SJSA1 (cell line): Measurements from ENCODE around the gene GPR176. TPM values are rescaled to one million over a fixed set of nuclear protein-coding genes. Genes with fewer than 3 reads are reported as not detected.
A peak's percentile ranks its signal among the peaks of the same experiment; 100 is the strongest.

Experiments
- DNase-seq, 2 experiments: peaks; one replicate each; pipeline ENCODE4 v3.0.0-alpha.2; 2015 to 2020; ENCODE audit warnings: low spot score in 2 of 2, low read depth in 1 of 2
- H3K27ac ChIP-seq: fragments of 250-450 bp; sonication (Bioruptor Pico); 2 replicates; pipeline ENCODE4 v1.5.1; 2020; ENCODE audit warnings: mild to moderate bottlenecking, moderate library complexity
- H3K27me3 ChIP-seq: fragments of 250-450 bp; sonication (Bioruptor Pico); replicated peaks from 2 replicates; pipeline ENCODE4 v1.5.1; 2020; ENCODE audit warnings: mild to moderate bottlenecking, moderate library complexity
- H3K36me3 ChIP-seq: fragments of 250-450 bp; sonication (Bioruptor Pico); 2 replicates; pipeline ENCODE4 v1.5.1; 2020; ENCODE audit warnings: mild to moderate bottlenecking
- H3K4me1 ChIP-seq: fragments of 250-450 bp; sonication (Bioruptor Pico); replicated peaks from 2 replicates; pipeline ENCODE4 v1.6.1; 2021; ENCODE audit warnings: mild to moderate bottlenecking
- H3K4me3 ChIP-seq: fragments of 250-450 bp; sonication (Bioruptor Pico); 2 replicates; pipeline ENCODE4 v1.5.1; 2020; ENCODE audit warnings: mild to moderate bottlenecking
- H3K9me3 ChIP-seq: fragments of 250-450 bp; sonication (Bioruptor Pico); replicated peaks from 2 replicates; pipeline ENCODE4 v1.5.1; 2020; ENCODE audit warnings: mild to moderate bottlenecking
- total RNA-seq: library from RNA; depleted of rRNA; stranded (reverse); fragments of >200 nt; shearing (Covaris generic); gene quantifications from 2 replicates; pipeline ENCODE4 v1.2.3, GENCODE V29; 2014

The GPR176 gene
- total RNA-seq, 1 experiment from 2014 or later: 117 TPM

- Histone ChIP-seq H3K27me3 (no peaks in the 10 kb centered on the region), H3K36me3 (no peaks in the 10 kb centered on the region; the same call in 1 of the 2 replicates), H3K4me1 (peaks cover 50% of the 10 kb centered on the region), H3K4me3 (no peak overlapping the region), H3K9me3 (no peaks in the 10 kb centered on the region), H3K27ac (no peak overlapping the region)
- no peak for DNase-seq
These were observed 65.9 kb downstream of the GPR176 start for GRCh38 chr15:39854161-39854560.

DNA sequence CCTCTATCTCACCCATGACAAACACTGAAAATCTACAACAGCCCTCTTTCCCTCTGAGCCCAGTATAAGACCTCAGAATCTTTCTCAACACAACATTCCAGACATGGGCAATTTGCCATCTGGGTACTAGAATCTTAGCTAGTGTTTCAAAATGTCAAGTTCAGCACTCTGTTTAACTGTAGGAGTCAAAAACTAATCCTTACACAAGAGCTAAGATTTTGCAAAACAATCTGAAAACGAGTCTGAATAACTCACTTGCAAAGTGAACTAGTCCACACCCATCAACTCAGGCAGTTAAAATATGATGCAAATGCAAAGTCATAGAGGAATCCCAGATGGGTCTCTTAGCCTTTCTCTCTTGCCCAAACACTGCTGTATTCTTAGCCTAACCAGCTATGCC lies 67.8 kb downstream of the GPR176 start:
- Histone ChIP-seq H3K4me3 (no peak overlapping the region), H3K27me3 (no peaks in the 10 kb centered on the region), H3K9me3 (no peaks in the 10 kb centered on the region), H3K4me1 (peaks cover 42% of the 10 kb centered on the region), H3K27ac (peak overlapping the region; percentile 73), H3K36me3 (no peaks in the 10 kb centered on the region; the same call in 1 of the 2 replicates)
- DNase-seq: no peak

DNA sequence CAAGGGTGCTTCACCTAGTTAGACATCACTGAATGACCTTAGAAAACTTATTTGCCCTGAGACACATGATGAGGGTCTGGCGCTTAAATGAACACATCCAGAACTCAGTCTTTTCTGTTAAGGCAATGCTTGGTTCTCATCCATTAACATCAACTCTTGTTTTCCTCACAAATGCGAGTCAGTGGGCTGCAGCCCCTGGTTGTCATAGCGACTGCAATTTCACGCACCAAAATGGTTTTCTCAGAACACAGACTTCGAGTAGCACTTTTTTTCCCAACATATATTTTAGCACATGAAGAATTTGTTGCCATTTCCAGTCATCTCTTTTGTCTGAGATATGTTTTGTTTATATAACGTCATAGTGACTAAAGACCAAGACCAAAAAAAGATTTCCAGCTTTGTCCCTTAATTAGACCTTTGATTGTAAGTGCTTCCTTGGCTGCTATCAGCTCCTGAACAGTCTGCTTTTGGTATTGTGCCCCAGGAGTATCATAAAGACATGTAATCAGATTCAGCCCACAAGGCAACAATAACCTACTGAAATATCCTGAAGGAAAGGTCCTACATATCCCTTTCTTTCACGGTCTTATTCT lies 68.5 kb downstream of the GPR176 start:
- Histone ChIP-seq H3K4me1 (peaks cover 36% of the 10 kb centered on the region), H3K4me3 (no peak overlapping the region), H3K9me3 (no peaks in the 10 kb centered on the region), H3K27me3 (no peaks in the 10 kb centered on the region), H3K36me3 (no peaks in the 10 kb centered on the region; the same call in 1 of the 2 replicates), H3K27ac (peak overlapping the region; percentile 73)
- peak in 1 of 2 experiments; percentile 74 for DNase-seq

DNA sequence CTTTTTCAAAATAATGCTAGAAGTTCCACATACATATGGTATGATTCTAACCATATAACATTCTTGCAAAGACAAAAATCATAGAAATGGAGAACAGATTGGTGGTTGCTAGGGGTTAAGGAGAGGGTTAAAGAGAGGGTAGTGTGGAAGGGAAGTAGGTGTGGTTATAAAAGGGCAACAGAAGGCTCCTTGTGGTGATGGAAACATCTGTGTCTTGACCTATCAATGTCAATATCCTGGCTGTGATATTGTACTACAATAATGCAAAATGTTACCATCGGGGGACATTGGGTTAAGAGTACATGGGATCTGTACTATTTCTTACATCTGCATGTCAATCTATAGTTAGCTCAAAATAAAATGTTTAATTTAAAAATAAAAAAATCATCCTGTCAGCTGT lies 69.6 kb downstream of the GPR176 start:
- Histone ChIP-seq H3K36me3 (no peaks in the 10 kb centered on the region; the same call in 1 of the 2 replicates), H3K4me1 (peaks cover 40% of the 10 kb centered on the region)

DNA sequence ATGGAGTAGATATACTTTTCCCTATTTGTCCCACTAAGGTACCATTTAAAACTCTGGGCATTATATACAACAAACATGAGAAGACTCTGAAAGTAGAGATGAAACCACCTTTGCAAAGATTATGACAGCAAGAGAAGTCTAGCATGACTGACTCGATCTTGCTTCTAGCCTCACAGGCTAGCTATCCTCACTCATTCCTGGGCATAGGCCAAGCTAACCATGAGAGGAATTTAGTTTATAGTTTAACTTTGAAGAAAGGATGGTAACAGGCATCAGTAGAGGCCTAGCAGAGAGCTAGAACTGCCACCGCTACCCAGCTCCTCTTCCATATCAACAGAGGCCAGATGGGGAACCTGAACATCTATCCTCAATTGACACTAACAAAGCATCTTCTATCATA lies 74.0 kb downstream of the GPR176 start:
- Histone ChIP-seq H3K27ac (no peak overlapping the region), H3K4me1 (peaks cover 20% of the 10 kb centered on the region), H3K4me3 (no peak overlapping the region), H3K9me3 (no peaks in the 10 kb centered on the region), H3K27me3 (no peaks in the 10 kb centered on the region), H3K36me3 (no peaks in the 10 kb centered on the region; the same call in 1 of the 2 replicates)
- no peak for DNase-seq

More for the DNA sequence above, 69.6 kb downstream of the GPR176 start:
- Histone ChIP-seq H3K27ac (no peak overlapping the region), H3K27me3 (no peaks in the 10 kb centered on the region), H3K9me3 (no peaks in the 10 kb centered on the region), H3K4me3 (no peak overlapping the region)
- DNase-seq: no peak

DNA sequence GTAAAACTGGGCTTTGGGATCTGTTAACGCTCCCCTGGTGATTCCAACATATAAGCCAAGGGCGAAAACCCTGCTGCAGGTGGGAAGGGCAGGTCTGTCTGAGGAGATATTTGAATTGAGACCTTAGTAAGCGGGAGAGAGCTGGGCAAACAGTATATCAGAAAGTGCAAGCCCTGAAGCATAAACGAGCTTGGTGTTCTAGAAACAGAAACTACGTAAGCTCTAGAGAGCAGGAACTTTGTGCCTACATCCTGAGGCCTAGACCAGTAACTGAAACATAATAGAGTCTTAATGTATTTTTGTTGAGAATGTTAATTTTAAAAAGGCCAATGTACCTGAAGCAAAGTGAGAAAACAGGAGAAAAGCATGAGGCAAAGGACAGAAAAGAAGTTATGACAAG lies 74.5 kb downstream of the GPR176 start:
- Histone ChIP-seq H3K27ac (no peak overlapping the region), H3K4me3 (no peak overlapping the region), H3K4me1 (peaks cover 15% of the 10 kb centered on the region), H3K36me3 (no peaks in the 10 kb centered on the region; the same call in 1 of the 2 replicates), H3K27me3 (no peaks in the 10 kb centered on the region), H3K9me3 (no peaks in the 10 kb centered on the region)
- no peak for DNase-seq

DNA sequence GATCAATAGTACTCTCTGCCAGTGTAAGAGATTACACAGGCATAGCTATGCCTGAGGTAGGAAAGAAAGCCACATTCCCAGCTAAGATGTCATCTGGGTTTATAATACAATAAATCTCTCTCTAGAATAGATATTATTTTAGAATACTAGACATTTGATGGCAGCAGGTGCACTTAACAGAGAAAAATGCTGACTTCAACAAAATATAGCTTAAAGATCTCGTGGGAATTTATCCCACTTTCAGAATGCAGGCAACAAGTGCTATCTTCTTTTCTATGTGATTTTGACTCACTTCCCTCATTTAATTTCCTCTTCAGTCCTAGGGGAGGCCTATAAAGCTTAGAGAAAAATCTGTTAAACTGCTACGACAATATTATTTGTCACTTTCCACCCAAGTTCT lies 76.5 kb downstream of the GPR176 start:
- Histone ChIP-seq H3K9me3 (no peaks in the 10 kb centered on the region), H3K27ac (no peak overlapping the region), H3K4me1 (0 out of 2 replicates have a peak, but pooled peaks cover 5% of the 10 kb centered on the region), H3K36me3 (no peaks in the 10 kb centered on the region), H3K27me3 (no peaks in the 10 kb centered on the region), H3K4me3 (no peak overlapping the region)
- no peak for DNase-seq

- no peak overlapping the region for H3K27ac ChIP-seq
- no peaks in the 10 kb centered on the region for H3K27me3 ChIP-seq
- no peaks in the 10 kb centered on the region for H3K9me3 ChIP-seq
- peaks cover 4% of the 10 kb centered on the region; the same call in 1 of the 2 replicates for H3K36me3 ChIP-seq
- H3K4me3 ChIP-seq: no peak overlapping the region
- H3K4me1 ChIP-seq: peaks cover 19% of the 10 kb centered on the region
- no peak for DNase-seq
These were observed 82.6 kb downstream of the GPR176 start for GRCh38 chr15:39837454-39837853.

DNA sequence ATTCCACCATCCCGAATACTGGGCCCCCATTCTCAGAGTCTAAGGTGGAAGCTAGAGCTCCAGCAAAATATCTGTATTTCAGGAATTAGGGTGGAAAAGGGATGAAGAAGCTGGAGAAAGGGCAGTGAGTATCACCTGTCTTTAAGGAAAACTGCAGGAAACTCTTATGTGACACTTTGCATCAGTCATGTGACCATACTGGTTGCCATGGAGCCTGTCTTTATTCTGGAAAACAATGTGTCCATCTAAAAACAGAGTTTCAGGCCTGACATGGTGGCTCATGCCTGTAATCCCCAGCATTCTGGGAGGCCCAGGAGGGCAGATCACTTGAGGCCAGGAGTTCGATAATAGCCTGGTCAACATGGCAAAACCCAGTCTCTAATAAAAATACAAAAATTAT lies 84.5 kb downstream of the GPR176 start:
- DNase-seq: no peak
- H3K4me3 ChIP-seq: no peak overlapping the region
- peaks cover 5% of the 10 kb centered on the region; the same call in 1 of the 2 replicates for H3K36me3 ChIP-seq
- no peaks in the 10 kb centered on the region for H3K9me3 ChIP-seq
- H3K27me3 ChIP-seq: no peaks in the 10 kb centered on the region
- peaks cover 19% of the 10 kb centered on the region for H3K4me1 ChIP-seq
- no peak overlapping the region for H3K27ac ChIP-seq

DNA sequence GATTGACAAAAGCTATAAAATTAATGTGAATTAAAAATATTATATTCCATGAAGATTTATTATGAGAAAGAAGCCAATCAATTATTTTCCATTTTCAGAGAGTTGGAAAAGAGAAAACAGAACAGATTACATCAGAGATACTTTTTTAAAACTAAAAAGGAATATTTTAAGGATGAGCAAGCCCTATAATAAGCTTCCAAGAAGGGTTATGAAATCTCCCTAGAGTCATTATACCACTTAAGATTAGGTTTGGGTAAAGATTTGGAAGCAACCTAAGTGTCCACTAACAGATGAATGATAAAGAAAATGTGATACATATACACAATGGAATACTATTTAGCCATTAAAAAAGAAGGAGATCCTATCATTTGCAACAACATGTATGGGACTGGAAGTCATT lies 85.8 kb downstream of the GPR176 start:
- no peak for DNase-seq
- Histone ChIP-seq H3K27me3 (no peaks in the 10 kb centered on the region), H3K36me3 (peaks cover 5% of the 10 kb centered on the region; the same call in 1 of the 2 replicates), H3K27ac (no peak overlapping the region), H3K4me1 (peaks cover 19% of the 10 kb centered on the region), H3K9me3 (no peaks in the 10 kb centered on the region), H3K4me3 (no peak overlapping the region)

DNA sequence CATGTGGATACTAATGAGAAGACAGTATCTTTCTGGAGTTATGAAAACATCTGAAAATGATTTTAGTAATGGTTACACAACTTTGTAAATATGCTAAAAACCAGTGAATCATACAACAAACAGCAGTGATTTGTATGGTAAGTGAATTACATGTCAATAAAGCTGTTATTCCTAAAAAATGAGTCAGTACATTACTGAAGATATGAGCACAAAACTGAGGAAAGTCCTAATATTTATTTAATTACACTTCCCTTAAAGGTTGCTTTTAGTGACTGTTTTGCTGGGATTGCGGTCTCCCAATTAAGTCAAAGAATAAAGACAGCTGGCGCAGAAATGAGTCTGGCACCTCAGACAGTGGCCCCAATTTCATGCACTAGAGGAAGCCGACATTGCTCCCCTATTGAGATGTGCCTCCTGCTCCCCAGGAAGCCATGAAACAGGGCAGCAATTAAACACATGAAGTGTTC lies 86.5 kb downstream of the GPR176 start:
- peaks cover 19% of the 10 kb centered on the region for H3K4me1 ChIP-seq
- no peak overlapping the region for H3K4me3 ChIP-seq
- H3K9me3 ChIP-seq: no peaks in the 10 kb centered on the region
- no peaks in the 10 kb centered on the region for H3K27me3 ChIP-seq
- peak in 1 of 2 experiments; percentile 23 for DNase-seq
- H3K36me3 ChIP-seq: peaks cover 5% of the 10 kb centered on the region; the same call in 1 of the 2 replicates
- H3K27ac ChIP-seq: no peak overlapping the region

DNA sequence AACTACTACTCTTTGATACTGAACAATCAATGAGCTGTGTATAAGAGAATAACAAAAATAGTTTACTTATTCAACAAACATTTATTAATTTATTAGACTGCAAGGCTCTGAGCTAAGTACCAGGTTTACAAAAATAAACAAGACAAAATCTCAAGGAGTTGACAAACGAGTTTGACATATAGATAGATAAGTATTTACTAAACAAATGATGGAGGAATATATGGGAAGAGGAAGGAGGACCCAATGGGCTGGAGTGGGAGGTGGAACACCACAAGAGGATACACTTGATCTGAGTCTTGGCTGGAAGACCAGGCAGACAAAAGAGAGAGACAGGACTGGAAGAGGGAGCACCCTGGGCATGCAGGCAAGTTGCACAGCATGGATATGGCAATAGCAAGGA lies 89.9 kb downstream of the GPR176 start:
- H3K36me3 ChIP-seq: peaks cover 8% of the 10 kb centered on the region; the same call in 1 of the 2 replicates
- H3K4me1 ChIP-seq: peaks cover 13% of the 10 kb centered on the region
- H3K27me3 ChIP-seq: no peaks in the 10 kb centered on the region
- no peak overlapping the region for H3K4me3 ChIP-seq
- no peaks in the 10 kb centered on the region for H3K9me3 ChIP-seq
- DNase-seq: no peak
- H3K27ac ChIP-seq: no peak overlapping the region

DNA sequence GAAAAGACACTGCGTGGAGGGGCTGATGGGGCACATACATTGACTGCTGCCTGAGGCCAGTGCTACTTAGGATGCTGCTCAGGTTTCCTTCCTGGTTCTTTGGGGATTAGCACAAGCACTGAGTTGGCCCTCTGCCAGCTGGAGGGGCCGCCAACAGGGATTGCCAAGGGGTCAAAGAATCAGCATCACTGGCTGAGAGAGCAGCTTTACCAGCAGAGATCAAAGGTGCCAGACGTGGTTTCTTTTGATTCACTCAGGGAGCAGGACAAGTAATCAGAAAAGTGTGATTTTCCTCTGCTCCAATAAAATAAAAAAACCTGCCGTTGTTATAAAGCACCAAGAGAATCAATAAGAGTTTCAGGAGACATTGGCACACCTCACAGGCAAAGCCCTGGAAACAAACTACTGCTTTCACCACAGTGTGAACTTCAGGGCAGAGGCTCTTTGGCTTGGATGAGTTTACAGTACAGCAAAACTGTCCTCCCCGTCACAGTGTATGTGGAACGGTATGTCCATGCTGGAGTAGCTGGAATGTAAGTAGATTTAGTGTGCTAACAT lies 91.6 kb downstream of the GPR176 start:
- H3K27ac ChIP-seq: no peak overlapping the region
- H3K9me3 ChIP-seq: no peaks in the 10 kb centered on the region
- peaks cover 8% of the 10 kb centered on the region; the same call in 1 of the 2 replicates for H3K36me3 ChIP-seq
- H3K27me3 ChIP-seq: no peaks in the 10 kb centered on the region
- no peak for DNase-seq
- H3K4me1 ChIP-seq: peaks cover 6% of the 10 kb centered on the region
- no peak overlapping the region for H3K4me3 ChIP-seq

DNA sequence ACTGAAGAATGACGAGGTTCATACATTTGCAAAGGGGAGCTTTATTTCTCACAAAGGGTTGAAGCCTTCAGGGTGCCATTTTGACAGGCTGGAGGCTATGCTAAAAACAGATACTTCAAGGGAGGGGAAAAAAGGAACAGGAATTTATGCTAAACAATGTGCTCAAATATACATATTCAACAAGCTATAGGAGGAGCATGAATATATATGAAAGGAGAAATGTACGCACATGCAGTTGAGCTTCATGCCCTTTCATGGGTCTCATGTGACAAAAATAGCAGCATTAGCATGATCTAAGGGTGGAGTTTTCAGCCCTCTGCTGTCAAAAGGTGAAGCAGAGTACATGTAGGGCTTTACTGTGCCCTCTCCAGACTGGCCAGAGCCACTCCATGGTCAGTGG lies 93.1 kb downstream of the GPR176 start:
- Histone ChIP-seq H3K4me3 (no peak overlapping the region), H3K36me3 (peaks cover 3% of the 10 kb centered on the region; the same call in 1 of the 2 replicates), H3K4me1 (no peaks in the 10 kb centered on the region), H3K27ac (no peak overlapping the region), H3K9me3 (no peaks in the 10 kb centered on the region), H3K27me3 (no peaks in the 10 kb centered on the region)
- DNase-seq: no peak
